Right atrium auricular region (tissue), 2 donors: ENCODE data around the gene POLR3E. TPM values are rescaled to one million over a fixed set of nuclear protein-coding genes. Genes with fewer than 3 reads are reported as not detected.

Experiments
- DNase-seq: peaks from one replicate; pipeline ENCODE4 v3.0.0-alpha.2; 2019; ENCODE audit warnings: low spot score
- H3K27ac ChIP-seq, 2 donors: fragments of 200-600 bp; sonication (generic); 1 replicate in 1 of 2; 2 replicates in 1 of 2; pipeline ENCODE4 v1.5.1; 2016 to 2019
- H3K27me3 ChIP-seq, 2 donors: fragments of 200-600 bp; sonication (generic); one replicate each; pipeline versions ENCODE4 v1.5.1 to v1.6.0; 2017 to 2019
- H3K36me3 ChIP-seq: fragments of 200-600 bp; sonication (generic); one replicate; pipeline ENCODE4 v1.5.1; 2016
- H3K4me1 ChIP-seq, 2 donors: fragments of 200-600 bp; sonication (generic); one replicate each; pipeline versions ENCODE4 v1.5.1 to v1.6.0; 2017 to 2019
- H3K4me3 ChIP-seq, 2 donors: fragments of 200-600 bp; sonication (generic); 1 replicate in 1 of 2; 2 replicates in 1 of 2; pipeline ENCODE4 v1.5.1; 2017 to 2019; ENCODE audit warnings: mild to moderate bottlenecking in 1 of 2, moderate library complexity in 1 of 2
- H3K9me3 ChIP-seq, 2 donors: fragments of 200-600 bp; sonication (generic); one replicate each; pipeline ENCODE4 v1.5.1; 2019
- CTCF ChIP-seq, 2 donors: fragments of 200-600 bp; sonication (generic); IDR thresholded peaks; one replicate each; pipeline ENCODE4 v1.5.1; 2019; ENCODE audit warnings: antibody characterized with exemption in 2 of 2
- total RNA-seq, 2 donors: library from RNA; depleted of rRNA; stranded (reverse); fragments of >200 nt; gene quantifications; one replicate each; pipeline ENCODE4 v1.1.0, GENCODE V29; 2016

The POLR3E gene
- total RNA-seq, 2 donors from 2014 or later: 30.3 to 31.1 TPM

GRCh38 chr16:22257440-22257839, 39.8 kb upstream of the POLR3E start:
- no peak for TF ChIP-seq CTCF (IDR thresholded peaks at IDR 0.05)
- Histone ChIP-seq H3K27me3 (no peaks in the 10 kb centered on the region), H3K9me3 (peaks cover 0 to 6% of the 10 kb centered on the region in 2 donors), H3K27ac (no peak overlapping the region), H3K4me1 (no peaks in the 10 kb centered on the region), H3K36me3 (peaks cover 87% of the 10 kb centered on the region), H3K4me3 (no peak overlapping the region)
- no peak for DNase-seq

GRCh38 chr16:22260490-22260889, 36.7 kb upstream of the POLR3E start:
- Histone ChIP-seq H3K4me1 (no peaks in the 10 kb centered on the region), H3K27ac (no peak overlapping the region), H3K9me3 (peaks cover 0 to under 1% of the 10 kb centered on the region in 2 donors), H3K36me3 (peaks cover 83% of the 10 kb centered on the region), H3K4me3 (no peak overlapping the region), H3K27me3 (no peaks in the 10 kb centered on the region)
- DNase-seq: no peak
- TF ChIP-seq CTCF (IDR thresholded peaks at IDR 0.05): no peak

- Histone ChIP-seq H3K4me3 (no peak overlapping the region), H3K4me1 (no peaks in the 10 kb centered on the region), H3K27ac (no peak overlapping the region), H3K9me3 (no peaks in the 10 kb centered on the region), H3K27me3 (no peaks in the 10 kb centered on the region), H3K36me3 (peaks cover 88% of the 10 kb centered on the region)
- no peak for TF ChIP-seq CTCF (IDR thresholded peaks at IDR 0.05)
- no peak for DNase-seq
These were observed 34.7 kb upstream of the POLR3E start for GRCh38 chr16:22262460-22262859.

- H3K36me3 ChIP-seq: peaks cover 85% of the 10 kb centered on the region
- H3K27me3 ChIP-seq: no peaks in the 10 kb centered on the region
- no peak for TF ChIP-seq CTCF (IDR thresholded peaks at IDR 0.05)
- DNase-seq: no peak
- no peaks in the 10 kb centered on the region for H3K4me1 ChIP-seq
- H3K9me3 ChIP-seq: no peaks in the 10 kb centered on the region
- H3K27ac ChIP-seq: no peak overlapping the region
- no peak overlapping the region for H3K4me3 ChIP-seq
These were observed 32.4 kb upstream of the POLR3E start for GRCh38 chr16:22264786-22265185.

GRCh38 chr16:22265351-22265750, 31.9 kb upstream of the POLR3E start:
- H3K36me3 ChIP-seq: peaks cover 84% of the 10 kb centered on the region
- no peaks in the 10 kb centered on the region for H3K27me3 ChIP-seq
- H3K4me3 ChIP-seq: no peak overlapping the region
- no peak for TF ChIP-seq CTCF (IDR thresholded peaks at IDR 0.05)
- no peak overlapping the region for H3K27ac ChIP-seq
- DNase-seq: no peak
- no peaks in the 10 kb centered on the region for H3K9me3 ChIP-seq
- no peaks in the 10 kb centered on the region for H3K4me1 ChIP-seq

GRCh38 chr16:22266546-22266945, 30.7 kb upstream of the POLR3E start:
- DNase-seq: no peak
- H3K4me3 ChIP-seq: no peak overlapping the region
- peaks cover 79% of the 10 kb centered on the region for H3K36me3 ChIP-seq
- H3K27ac ChIP-seq: no peak overlapping the region
- no peak for TF ChIP-seq CTCF (IDR thresholded peaks at IDR 0.05)
- H3K9me3 ChIP-seq: no peaks in the 10 kb centered on the region
- H3K27me3 ChIP-seq: no peaks in the 10 kb centered on the region
- H3K4me1 ChIP-seq: no peaks in the 10 kb centered on the region
